ENCODE measurements around the gene C10orf62.

Gene C10orf62

GRCh38 chr10:97590748-97591495, 1.4 kb downstream of the C10orf62 start:
- no peak for DNase-seq
- H3K27me3 Mint-ChIP-seq, result no peaks in the 10 kb centered on the region
- peak overlapping the region in 1 of 2 donors; percentile 50 for H3K27ac Mint-ChIP-seq
- H3K4me1 Mint-ChIP-seq, result peaks cover 9% of the 10 kb centered on the region
- H3K9me3 Mint-ChIP-seq, result no peaks in the 10 kb centered on the region
- H3K4me3 Mint-ChIP-seq, result no peak overlapping the region
- ATAC-seq, result peak; percentile 21

DNA sequence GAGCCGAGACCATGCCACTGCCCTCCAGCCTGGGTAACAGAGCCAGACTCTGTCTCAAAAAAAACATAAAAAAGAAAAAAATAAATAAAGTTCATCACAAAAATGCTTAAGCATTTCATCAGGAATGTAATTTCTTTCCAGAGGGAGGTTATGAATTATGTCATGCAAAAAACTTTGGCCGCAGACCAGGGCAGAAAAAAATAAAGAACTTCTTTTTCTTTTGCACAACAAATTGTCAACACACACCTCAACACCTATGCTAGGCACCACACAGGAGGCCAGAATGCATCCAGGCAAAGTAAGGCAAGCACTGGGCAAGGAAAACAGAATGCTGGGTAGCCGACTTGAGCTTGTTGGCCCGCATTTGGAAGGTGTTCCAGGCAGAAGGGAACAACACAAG, 3.9 kb downstream of the C10orf62 start:
- no peaks in the 10 kb centered on the region for H3K9me3 Mint-ChIP-seq
- H3K4me3 Mint-ChIP-seq, result no peak overlapping the region
- peaks cover 9% of the 10 kb centered on the region for H3K4me1 Mint-ChIP-seq
- ATAC-seq (no peak), DNase-seq (no peak)
- no peak overlapping the region for H3K27ac Mint-ChIP-seq
- no peaks in the 10 kb centered on the region for H3K27me3 Mint-ChIP-seq

DNA sequence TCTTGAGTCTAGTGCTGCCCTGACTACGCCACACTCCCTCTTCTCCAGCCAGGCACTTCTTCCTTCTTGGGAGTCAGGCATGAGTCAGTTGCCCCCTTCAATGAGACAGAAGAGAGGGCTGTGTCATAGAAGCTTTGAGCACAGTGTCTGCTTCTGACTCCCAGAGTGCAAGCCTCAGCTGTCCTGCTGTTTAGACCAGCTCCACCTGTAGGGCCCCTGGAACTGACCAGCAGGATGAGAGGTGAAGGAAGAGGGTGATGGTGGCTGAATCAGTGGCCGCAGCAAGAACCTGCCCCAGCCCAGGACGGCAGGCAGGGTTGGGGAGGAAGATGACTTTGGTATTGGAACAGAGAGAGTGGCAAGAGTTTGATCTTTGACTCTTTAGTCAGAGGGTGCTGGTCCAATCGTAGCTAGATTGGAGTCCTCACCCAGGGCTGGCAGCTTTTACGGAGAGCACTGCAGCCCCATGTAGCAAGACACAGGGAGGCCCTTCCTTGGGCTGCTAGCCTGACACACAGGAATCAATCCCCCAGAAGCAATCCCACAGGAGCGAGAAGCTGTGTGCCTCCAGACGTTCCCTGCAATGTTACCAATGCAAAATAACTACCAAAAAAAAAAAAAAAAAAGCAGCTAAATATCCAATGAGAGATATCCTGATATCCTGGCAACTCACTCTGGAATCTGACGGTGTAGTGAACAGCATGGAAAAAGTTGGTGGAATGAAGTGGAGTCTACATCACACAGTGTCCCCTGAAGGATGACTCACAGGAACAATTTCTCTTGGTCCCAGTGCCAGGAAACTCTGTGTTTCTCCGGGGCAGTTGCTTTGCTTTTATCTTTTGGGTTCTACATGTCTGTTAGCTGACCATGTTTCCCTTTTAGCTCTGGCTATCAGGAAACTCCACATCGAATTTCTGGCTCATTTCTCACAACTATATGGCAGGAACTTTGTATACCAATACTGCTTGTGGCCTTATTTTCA, 6.9 kb downstream of the C10orf62 start:
- H3K27ac Mint-ChIP-seq, result no peak overlapping the region
- no peak overlapping the region for H3K4me3 Mint-ChIP-seq
- ATAC-seq, result no peak
- no peak for DNase-seq
- no peaks in the 10 kb centered on the region for H3K27me3 Mint-ChIP-seq
- H3K9me3 Mint-ChIP-seq, result no peaks in the 10 kb centered on the region
- H3K4me1 Mint-ChIP-seq, result no peaks in the 10 kb centered on the region

DNA sequence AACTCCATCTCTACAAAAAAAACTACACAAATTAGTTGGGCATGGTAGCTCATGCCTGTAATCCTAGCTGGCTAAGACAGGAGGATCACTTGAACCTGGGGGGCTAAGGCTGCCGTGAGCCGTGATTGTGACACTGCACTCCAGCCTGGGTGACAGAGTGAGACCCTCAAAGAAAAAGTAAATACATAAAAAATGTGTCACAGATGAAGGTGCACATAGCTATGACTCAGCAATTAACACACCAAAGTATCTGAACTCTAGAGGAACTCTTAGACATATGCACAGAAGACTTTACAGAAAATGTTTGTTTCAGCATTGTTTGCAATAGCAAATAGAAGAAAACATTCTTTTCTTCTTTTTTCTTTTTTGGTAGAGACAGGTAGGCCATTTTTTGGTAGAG, 8.3 kb downstream of the C10orf62 start:
- Mint-ChIP-seq H3K27ac (no peak overlapping the region), H3K27me3 (no peaks in the 10 kb centered on the region), H3K4me1 (no peaks in the 10 kb centered on the region), H3K4me3 (no peak overlapping the region), H3K9me3 (no peaks in the 10 kb centered on the region)
- ATAC-seq (no peak), DNase-seq (no peak)

GRCh38 chr10:97598407-97599271, 9.1 kb downstream of the C10orf62 start:
- no peak overlapping the region for H3K4me3 Mint-ChIP-seq

DNA sequence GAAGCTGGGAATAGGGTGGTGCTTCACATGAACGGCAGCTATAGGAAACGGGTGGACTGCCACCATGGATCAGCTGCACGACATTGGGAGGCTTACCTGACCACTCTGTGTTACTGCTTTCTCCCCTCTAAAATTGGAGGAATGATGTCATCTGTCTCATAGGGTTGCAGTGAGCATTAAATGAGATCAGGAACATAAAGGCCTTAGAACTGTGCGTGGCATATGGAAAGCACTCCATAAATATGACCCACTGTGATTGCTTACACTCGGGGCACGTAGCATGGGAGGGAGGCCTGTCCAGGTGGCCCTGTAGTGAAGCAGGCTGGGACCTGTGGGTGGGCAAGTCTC, 9.7 kb downstream of the C10orf62 start:
- H3K4me1 Mint-ChIP-seq, result no peaks in the 10 kb centered on the region
- no peaks in the 10 kb centered on the region for H3K9me3 Mint-ChIP-seq
- ATAC-seq, result no peak
- H3K4me3 Mint-ChIP-seq, result no peak overlapping the region
- no peak for DNase-seq
- H3K27me3 Mint-ChIP-seq, result no peaks in the 10 kb centered on the region
- H3K27ac Mint-ChIP-seq, result no peak overlapping the region

More at GRCh38 chr10:97598407-97599271, 9.1 kb downstream of the C10orf62 start:
- ATAC-seq, result no peak
- H3K4me1 Mint-ChIP-seq, result no peaks in the 10 kb centered on the region
- DNase-seq, result no peak
- no peaks in the 10 kb centered on the region for H3K9me3 Mint-ChIP-seq
- H3K27me3 Mint-ChIP-seq, result no peaks in the 10 kb centered on the region
- no peak overlapping the region for H3K27ac Mint-ChIP-seq

DNA sequence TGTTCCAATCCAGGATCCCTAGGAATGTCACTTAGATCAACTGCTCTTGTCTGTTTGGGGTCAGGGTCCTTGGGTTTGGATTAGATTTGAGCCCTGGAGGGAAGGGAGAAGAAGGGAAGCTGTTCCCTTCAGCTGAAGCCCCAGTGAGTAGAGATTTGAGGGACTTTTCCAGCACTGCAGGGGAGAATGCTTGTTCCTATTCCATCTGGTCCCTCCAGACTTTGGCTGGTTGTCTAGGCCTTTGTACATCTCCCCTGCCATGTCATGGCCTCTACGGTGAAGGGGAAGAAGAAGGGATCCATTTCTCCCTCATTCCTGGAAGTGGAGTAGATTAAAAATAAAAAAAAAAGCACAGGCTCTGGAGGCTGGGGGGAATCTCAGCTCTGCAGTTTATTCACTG, 11.1 kb downstream of the C10orf62 start:
- DNase-seq (no peak), ATAC-seq (no peak)
- Mint-ChIP-seq H3K4me1 (no peaks in the 10 kb centered on the region), H3K27me3 (no peaks in the 10 kb centered on the region), H3K27ac (no peak overlapping the region), H3K9me3 (no peaks in the 10 kb centered on the region), H3K4me3 (no peak overlapping the region)

DNA sequence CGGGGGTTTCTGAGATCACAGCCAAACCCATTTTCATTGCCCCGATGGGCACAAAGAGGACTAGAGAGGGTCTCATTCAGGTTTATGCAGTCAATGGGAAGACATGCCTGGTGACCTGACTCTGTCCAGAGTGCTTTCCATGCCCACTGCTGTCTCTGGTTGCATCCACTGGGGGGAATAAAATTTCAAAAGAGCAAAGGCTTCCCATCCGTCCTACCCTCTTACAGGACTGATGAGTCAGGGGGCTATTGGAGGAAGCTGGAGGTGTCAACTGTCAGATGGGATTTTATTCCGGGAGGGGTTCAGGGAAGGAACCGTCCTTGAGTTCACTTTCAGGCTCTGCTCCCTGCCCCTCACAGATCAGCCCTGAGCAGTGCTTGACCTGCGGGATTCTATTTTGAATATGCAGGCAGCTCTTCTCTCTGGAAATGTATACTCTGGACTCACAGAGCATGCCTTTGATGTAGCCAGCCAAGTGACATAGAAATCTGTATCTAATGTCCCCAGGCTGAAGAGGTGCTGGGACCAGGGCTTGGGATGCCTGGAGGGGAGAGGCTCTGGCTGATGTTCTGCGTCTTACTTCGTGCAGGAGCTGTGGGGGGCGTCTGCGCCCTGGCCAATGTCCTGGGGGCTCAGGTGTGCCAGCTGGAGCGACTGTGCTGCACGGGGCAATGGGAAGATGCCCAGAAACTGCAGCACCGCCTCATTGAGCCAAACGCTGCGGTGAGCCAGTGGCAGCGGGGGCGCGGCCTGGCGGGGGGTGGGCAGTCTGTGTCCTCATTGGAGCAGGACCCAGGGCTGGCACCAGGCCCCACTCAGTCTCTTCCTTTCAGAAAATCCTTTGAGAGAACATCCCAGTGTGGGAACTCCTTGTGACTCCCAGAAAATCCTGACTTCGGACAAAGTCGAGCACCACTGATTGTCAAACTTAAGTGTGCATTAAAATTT, 12.0 kb downstream of the C10orf62 start:
- no peak overlapping the region for H3K27ac Mint-ChIP-seq
- H3K4me1 Mint-ChIP-seq, result no peaks in the 10 kb centered on the region
- DNase-seq, result no peak
- no peak for ATAC-seq
- H3K4me3 Mint-ChIP-seq, result no peak overlapping the region
- no peaks in the 10 kb centered on the region for H3K9me3 Mint-ChIP-seq
- H3K27me3 Mint-ChIP-seq, result no peaks in the 10 kb centered on the region

- Mint-ChIP-seq H3K4me3 (no peak overlapping the region), H3K27me3 (peaks cover 8% of the 10 kb centered on the region), H3K27ac (no peak overlapping the region), H3K4me1 (no peaks in the 10 kb centered on the region), H3K9me3 (no peaks in the 10 kb centered on the region)
- ATAC-seq (no peak), DNase-seq (no peak)
Observed at GRCh38 chr10:97607095-97607636, 17.6 kb downstream of the C10orf62 start.

GRCh38 chr10:97608991-97609561, 19.6 kb downstream of the C10orf62 start:
- Mint-ChIP-seq H3K9me3 (no peaks in the 10 kb centered on the region), H3K27ac (no peak overlapping the region), H3K4me3 (no peak overlapping the region), H3K27me3 (peaks cover 8% of the 10 kb centered on the region), H3K4me1 (no peaks in the 10 kb centered on the region)
- no peak for DNase-seq
- no peak for ATAC-seq

- Mint-ChIP-seq H3K4me3 (no peak overlapping the region), H3K27ac (peak overlapping the region in 1 of 2 donors; percentile 19), H3K4me1 (no peaks in the 10 kb centered on the region), H3K9me3 (no peaks in the 10 kb centered on the region), H3K27me3 (peaks cover 8% of the 10 kb centered on the region)
- no peak for ATAC-seq
- DNase-seq, result no peak
Observed at GRCh38 chr10:97611473-97611872, 22.0 kb downstream of the C10orf62 start.

DNA sequence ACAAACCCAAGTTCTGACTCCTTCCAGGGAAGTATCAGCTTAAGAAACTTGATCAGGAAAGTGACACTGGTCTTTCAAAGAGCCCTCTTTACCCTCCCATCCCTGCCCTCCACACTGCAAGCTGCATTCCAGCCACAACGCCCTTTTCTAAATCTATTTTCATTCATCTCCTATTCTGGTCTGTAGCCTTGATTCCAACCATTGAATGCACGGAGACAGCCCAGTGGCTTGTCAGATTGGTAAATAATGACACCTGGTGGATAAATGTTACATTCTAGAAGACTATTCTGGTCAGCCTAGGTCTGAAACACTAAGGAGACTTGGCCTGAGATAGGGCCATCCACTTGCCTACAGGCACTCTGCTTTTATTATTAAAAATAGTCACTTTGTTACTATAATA, 22.9 kb downstream of the C10orf62 start:
- ATAC-seq, result no peak
- Mint-ChIP-seq H3K4me1 (no peaks in the 10 kb centered on the region), H3K4me3 (no peak overlapping the region), H3K9me3 (no peaks in the 10 kb centered on the region), H3K27ac (no peak overlapping the region), H3K27me3 (peaks cover under 1% of the 10 kb centered on the region)
- DNase-seq, result no peak

GRCh38 chr10:97618285-97618684, 28.8 kb downstream of the C10orf62 start:
- H3K4me1 Mint-ChIP-seq, result no peaks in the 10 kb centered on the region
- no peaks in the 10 kb centered on the region for H3K27me3 Mint-ChIP-seq
- no peak for ATAC-seq
- H3K27ac Mint-ChIP-seq, result peak overlapping the region in 1 of 2 donors; percentile 67
- no peaks in the 10 kb centered on the region for H3K9me3 Mint-ChIP-seq
- no peak overlapping the region for H3K4me3 Mint-ChIP-seq
- no peak for DNase-seq

DNA sequence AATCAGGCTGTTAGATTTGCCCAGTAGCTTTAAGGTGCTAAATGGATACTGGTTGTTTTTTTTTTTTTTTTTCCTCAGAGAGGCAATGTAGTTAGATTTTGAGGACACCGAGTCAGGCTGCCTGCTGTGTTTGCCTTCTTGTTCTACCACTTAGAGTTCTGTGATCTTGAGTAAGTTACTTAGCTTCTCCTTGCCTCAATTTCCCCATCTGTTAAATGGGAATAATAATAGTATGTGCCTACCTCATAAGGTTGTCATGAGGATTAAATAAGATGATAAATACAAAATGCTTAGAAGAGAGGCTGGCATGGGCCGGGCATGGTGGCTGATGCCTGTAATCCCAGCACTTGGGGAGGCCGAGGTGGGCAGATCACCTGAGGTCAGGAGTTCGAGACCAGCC, 29.2 kb downstream of the C10orf62 start:
- Mint-ChIP-seq H3K27ac (peak overlapping the region in 1 of 2 donors; percentile 67), H3K4me1 (no peaks in the 10 kb centered on the region), H3K9me3 (no peaks in the 10 kb centered on the region), H3K27me3 (no peaks in the 10 kb centered on the region), H3K4me3 (no peak overlapping the region)
- DNase-seq (no peak), ATAC-seq (no peak)
